OCI-LY7 (cell line): ENCODE data around the gene FRMD3. TPM values are rescaled to one million over a fixed set of nuclear protein-coding genes. Genes with fewer than 3 reads are reported as not detected.

ENCODE experiments used
- BruUV-seq: library from RNA; stranded (reverse); fragments of 400-500 nt; replicated peaks from 2 replicates; lab custom pipeline; 2021; lab: Mats Ljungman, UMichigan
- CTCF ChIA-PET: fragments of 300-600 bp; sonication (Branson Sonifier 250); formaldehyde crosslinking; loops from one replicate; lab custom pipeline; 2022; ENCODE audit warnings: antibody characterized with exemption; ENCODE audit not compliant: unreplicated experiment; lab: Charles Lee
- POLR2A ChIA-PET: fragments of 300-600 bp; sonication (Branson Sonifier 250); formaldehyde crosslinking; loops from one replicate; lab custom pipeline; 2022; ENCODE audit warnings: antibody characterized with exemption; lab: Charles Lee
- DNase-seq: peaks from one replicate; pipeline ENCODE4 v3.0.0-alpha.2; 2015; ENCODE audit warnings: low spot score
- H2AFZ ChIP-seq: fragments of 200-600 bp; sonication (generic), shearing (Covaris generic); 2 replicates; pipeline ENCODE4 v1.6.1; 2014; ENCODE audit warnings: mild to moderate bottlenecking, antibody characterized with exemption, low read length, moderate library complexity
- H3K27ac ChIP-seq: fragments of 200-600 bp; sonication (generic); 2 replicates; pipeline ENCODE4 v1.5.1; 2014; ENCODE audit warnings: mixed run types, low read depth, mild to moderate bottlenecking, moderate library complexity, low read length, inconsistent platforms; ENCODE audit not compliant: poor library complexity, severe bottlenecking
- H3K36me3 ChIP-seq: fragments of 200-600 bp; sonication (generic); 2 replicates; pipeline ENCODE4 v1.6.1; 2014; ENCODE audit warnings: mild to moderate bottlenecking, antibody characterized with exemption, low read length, moderate library complexity, mixed read lengths; ENCODE audit not compliant: insufficient read depth
- H3K4me1 ChIP-seq: fragments of 200-600 bp; sonication (generic); 2 replicates; pipeline ENCODE4 v1.5.1; 2014; ENCODE audit warnings: mild to moderate bottlenecking, low read length; ENCODE audit not compliant: insufficient read depth, poor library complexity, severe bottlenecking
- H3K4me2 ChIP-seq: fragments of 200-600 bp; sonication (generic); 2 replicates; pipeline ENCODE4 v1.6.1; 2014; ENCODE audit warnings: mild to moderate bottlenecking, low read length
- H3K4me3 ChIP-seq: fragments of 200-600 bp; sonication (generic); 2 replicates; pipeline ENCODE4 v1.5.1; 2014; ENCODE audit warnings: mild to moderate bottlenecking, low read depth, low read length; ENCODE audit not compliant: poor library complexity, severe bottlenecking
- H3K79me2 ChIP-seq: fragments of 200-600 bp; sonication (generic); 2 replicates; pipeline ENCODE4 v1.6.1; 2016; ENCODE audit warnings: low read depth, mild to moderate bottlenecking, low read length, moderate library complexity, mixed read lengths; ENCODE audit not compliant: insufficient read depth
- H3K9me2 ChIP-seq: fragments of 200-600 bp; sonication (generic); 2 replicates; pipeline ENCODE4 v1.6.1; 2016; ENCODE audit warnings: mild to moderate bottlenecking, low read length, mixed read lengths; ENCODE audit not compliant: insufficient read depth
- H3K9me3 ChIP-seq: fragments of 200-600 bp; sonication (generic); 2 replicates; pipeline ENCODE4 v1.6.1; 2014; ENCODE audit warnings: mild to moderate bottlenecking, mixed run types, low read length, mixed read lengths
- H4K20me1 ChIP-seq: fragments of 200-600 bp; sonication (generic); 2 replicates; pipeline ENCODE4 v1.6.1; 2014; ENCODE audit warnings: mild to moderate bottlenecking, antibody characterized with exemption, low read length, moderate library complexity, mixed read lengths; ENCODE audit not compliant: insufficient read depth
- CTCF ChIP-seq: fragments of 200-600 bp; sonication (generic); conservative IDR thresholded peaks from 2 replicates; pipeline ENCODE4 v1.5.1; 2014; ENCODE audit warnings: mild to moderate bottlenecking, antibody characterized with exemption, low read length, moderate library complexity, mixed read lengths
- EZH2phosphoT487 ChIP-seq: fragments of 200-600 bp; sonication (generic); IDR thresholded peaks from 2 replicates; pipeline ENCODE4 v1.6.1; 2018; ENCODE audit warnings: low read depth, borderline replicate concordance, mild to moderate bottlenecking, mixed run types, antibody characterized with exemption, low read length, moderate library complexity, mixed read lengths
- intact Hi-C: fragments of 100-400 bp; cut with micrococcal nuclease; formaldehyde crosslinking; loops from one replicate; pipeline ENCODE4 v1.10.0; 2022; ENCODE audit not compliant: unreplicated experiment
- total RNA-seq, 2 experiments: library from RNA; depleted of rRNA in 1 of 2; stranded (reverse); fragments of >200 nt in 1 of 2; shearing (Covaris generic) in 1 of 2; gene quantifications; 2 replicates each; pipeline ENCODE4 v1.2.3, GENCODE V29; 2014 to 2022

The FRMD3 gene
- total RNA-seq, 2 experiments from 2014 or later = 0.48 to 1.4 TPM

GRCh38 chr9:83209188-83209731 lies 328.9 kb downstream of the FRMD3 start:
- no peaks in the 10 kb centered on the region for H3K9me2 ChIP-seq
- no peaks in the 10 kb centered on the region for H3K36me3 ChIP-seq
- BruUV-seq = no TSS peak
- H3K9me3 ChIP-seq = no peaks in the 10 kb centered on the region
- H3K27ac ChIP-seq = no peak overlapping the region
- intact Hi-C loops = no loop called here
- POLR2A ChIA-PET = no interaction called here
- no peak overlapping the region for H3K4me2 ChIP-seq
- CTCF ChIA-PET = no interaction called here
- H4K20me1 ChIP-seq = no peaks in the 10 kb centered on the region
- DNase-seq = no peak
- no peaks in the 10 kb centered on the region for H3K79me2 ChIP-seq
- no peak overlapping the region for H3K4me3 ChIP-seq
- no peak for TF ChIP-seq CTCF
- no peaks in the 10 kb centered on the region for H3K4me1 ChIP-seq
- no peak overlapping the region for H2AFZ ChIP-seq

GRCh38 chr9:83208065-83208850 lies 329.9 kb downstream of the FRMD3 start:
- Histone ChIP-seq H3K9me2 (no peaks in the 10 kb centered on the region), H2AFZ (no peak overlapping the region), H3K4me2 (no peak overlapping the region), H3K4me1 (no peaks in the 10 kb centered on the region), H3K36me3 (no peaks in the 10 kb centered on the region), H3K27ac (no peak overlapping the region), H3K4me3 (no peak overlapping the region), H3K9me3 (no peaks in the 10 kb centered on the region), H3K79me2 (no peaks in the 10 kb centered on the region), H4K20me1 (no peaks in the 10 kb centered on the region)
- intact Hi-C loops = no loop called here
- no peak for DNase-seq
- no TSS peak for BruUV-seq
- TF ChIP-seq CTCF (no peak), EZH2phosphoT487 (no peak)
- POLR2A ChIA-PET = no interaction called here
- CTCF ChIA-PET = no interaction called here

- no peak overlapping the region for H2AFZ ChIP-seq
- intact Hi-C loops = no loop called here
- no peaks in the 10 kb centered on the region for H3K79me2 ChIP-seq
- no TSS peak for BruUV-seq
- CTCF ChIA-PET = no interaction called here
- H3K9me3 ChIP-seq = no peaks in the 10 kb centered on the region
- no peak overlapping the region for H3K27ac ChIP-seq
- no peak overlapping the region for H3K4me2 ChIP-seq
- H3K9me2 ChIP-seq = no peaks in the 10 kb centered on the region
- DNase-seq = no peak
- H3K4me1 ChIP-seq = no peaks in the 10 kb centered on the region
- H3K4me3 ChIP-seq = no peak overlapping the region
- no peaks in the 10 kb centered on the region for H3K36me3 ChIP-seq
- H4K20me1 ChIP-seq = no peaks in the 10 kb centered on the region
- POLR2A ChIA-PET = no interaction called here
- TF ChIP-seq CTCF = no peak
- no peak for TF ChIP-seq EZH2phosphoT487
Measured at GRCh38 chr9:83204047-83204446, 334.2 kb downstream of the FRMD3 start.
